ENCODE data around the gene EIF4A2.

DNA sequence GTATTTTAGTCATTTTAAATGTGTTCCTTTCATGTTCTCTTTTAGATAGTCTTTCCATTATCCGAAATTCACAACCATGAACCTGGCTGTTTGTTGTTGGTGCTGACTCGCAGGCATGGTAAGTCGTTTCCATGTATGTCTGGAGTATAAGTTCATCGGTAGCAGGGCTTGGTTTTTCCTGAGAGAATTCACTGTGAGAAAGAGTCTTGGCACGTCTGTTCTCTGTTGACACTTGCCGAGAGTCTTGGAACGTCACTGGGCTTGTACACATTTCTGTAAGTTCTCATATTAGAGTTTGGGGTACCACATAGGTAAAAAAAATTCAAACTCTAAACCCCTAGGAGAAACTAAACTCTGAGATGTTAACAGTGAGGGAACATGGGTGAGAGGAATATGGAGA is 29.4 kb upstream of the EIF4A2 start:
- TF ChIP-seq, protein P1, sequence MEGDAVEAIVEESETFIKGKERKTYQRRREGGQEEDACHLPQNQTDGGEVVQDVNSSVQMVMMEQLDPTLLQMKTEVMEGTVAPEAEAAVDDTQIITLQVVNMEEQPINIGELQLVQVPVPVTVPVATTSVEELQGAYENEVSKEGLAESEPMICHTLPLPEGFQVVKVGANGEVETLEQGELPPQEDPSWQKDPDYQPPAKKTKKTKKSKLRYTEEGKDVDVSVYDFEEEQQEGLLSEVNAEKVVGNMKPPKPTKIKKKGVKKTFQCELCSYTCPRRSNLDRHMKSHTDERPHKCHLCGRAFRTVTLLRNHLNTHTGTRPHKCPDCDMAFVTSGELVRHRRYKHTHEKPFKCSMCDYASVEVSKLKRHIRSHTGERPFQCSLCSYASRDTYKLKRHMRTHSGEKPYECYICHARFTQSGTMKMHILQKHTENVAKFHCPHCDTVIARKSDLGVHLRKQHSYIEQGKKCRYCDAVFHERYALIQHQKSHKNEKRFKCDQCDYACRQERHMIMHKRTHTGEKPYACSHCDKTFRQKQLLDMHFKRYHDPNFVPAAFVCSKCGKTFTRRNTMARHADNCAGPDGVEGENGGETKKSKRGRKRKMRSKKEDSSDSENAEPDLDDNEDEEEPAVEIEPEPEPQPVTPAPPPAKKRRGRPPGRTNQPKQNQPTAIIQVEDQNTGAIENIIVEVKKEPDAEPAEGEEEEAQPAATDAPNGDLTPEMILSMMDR (IDR thresholded peaks at IDR 0.05; ENCODE audit: low read depth, low read length, poor library complexity, severe bottlenecking), result no peak
- no peak for TF ChIP-seq EZH2phosphoT487 (IDR thresholded peaks at IDR 0.05; ENCODE audit: borderline replicate concordance, low read length)
